ENCODE data around the gene RAD51B.
"Not testable (repeated sequence)": the region's sequence is repeated elsewhere in the genome, so short reads cannot be mapped to it uniquely, and the experiment has no call there.

RAD51B gene

GRCh38 chr14:67987606-67988005 is 168.0 kb downstream of the RAD51B start:
- DNase-seq, result no peak

DNA sequence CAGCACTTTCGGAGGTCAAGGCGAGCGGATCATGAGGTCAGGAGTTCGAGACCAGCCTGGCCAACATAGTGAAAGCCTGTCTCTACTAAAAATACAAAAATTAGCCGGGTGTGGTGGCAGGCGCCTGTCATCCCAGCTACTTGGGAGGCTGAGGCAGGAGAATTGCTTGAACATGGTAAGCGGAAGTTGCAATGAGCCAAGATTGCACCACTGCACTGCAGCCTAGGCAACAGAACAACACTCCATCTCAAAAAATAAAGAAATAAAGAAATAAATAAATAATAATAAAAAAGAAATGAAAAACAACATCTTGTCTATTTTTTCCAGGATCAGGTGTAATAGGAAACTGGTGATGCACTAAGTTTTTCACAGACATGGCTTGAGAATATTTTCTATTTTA is 168.6 kb downstream of the RAD51B start:
- DNase-seq, result not testable (repeated sequence)

- no peak for DNase-seq
These were observed 171.0 kb downstream of the RAD51B start for GRCh38 chr14:67990576-67990975.

GRCh38 chr14:67994531-67994930 is 175.0 kb downstream of the RAD51B start:
- DNase-seq, result no peak

GRCh38 chr14:67996235-67996634 is 176.7 kb downstream of the RAD51B start:
- no peak for DNase-seq

GRCh38 chr14:67998834-67999233 is 179.3 kb downstream of the RAD51B start:
- no peak for DNase-seq

DNA sequence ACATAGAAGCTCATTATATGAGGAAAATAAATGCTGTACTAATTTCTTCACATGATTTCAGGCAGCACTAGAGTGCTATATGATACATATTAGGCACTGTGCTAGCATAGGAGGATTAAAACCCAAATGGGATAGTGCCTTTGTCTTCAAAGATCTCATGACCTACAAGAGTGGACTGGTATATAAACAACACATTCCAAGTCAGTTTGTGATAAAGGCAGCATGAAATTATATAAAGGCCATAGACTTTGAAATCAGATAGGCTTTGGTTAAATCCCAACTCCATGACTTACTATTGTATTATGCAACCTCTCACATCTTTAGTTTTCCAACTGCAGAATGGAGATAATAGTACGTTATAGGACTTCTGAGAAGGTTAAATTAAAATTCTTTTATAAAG is 179.7 kb downstream of the RAD51B start:
- DNase-seq, result no peak

DNA sequence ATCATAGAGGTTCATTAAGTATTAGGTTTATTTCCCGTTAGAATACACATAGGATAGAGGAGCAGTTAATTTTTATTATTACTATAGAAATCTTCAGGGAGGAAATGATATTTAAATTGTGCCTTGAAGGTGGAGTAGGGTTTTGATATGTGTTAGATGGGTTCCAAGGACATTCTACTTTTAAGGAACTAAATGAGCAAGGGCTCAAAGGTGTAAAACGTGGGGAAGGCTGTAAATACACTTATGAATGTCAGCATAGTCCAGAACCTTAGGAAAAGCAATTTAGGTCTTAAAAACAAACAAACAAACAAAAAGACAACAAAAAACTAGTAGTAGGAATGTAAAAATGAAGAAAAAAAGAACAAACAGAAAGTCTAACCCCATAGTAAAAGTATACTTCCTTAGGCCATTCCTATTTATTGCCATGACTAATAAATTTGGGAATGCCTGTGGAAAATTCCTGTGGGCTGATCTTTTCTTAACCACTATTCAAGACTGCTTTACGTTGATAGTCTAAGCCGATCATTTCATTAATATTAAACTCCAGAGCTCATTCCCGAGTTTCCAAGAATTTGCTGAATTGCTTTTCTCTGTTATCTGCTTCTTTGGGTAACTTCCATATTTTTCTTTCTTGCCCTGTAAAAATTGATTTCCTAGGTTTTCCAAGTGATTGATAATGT is 180.3 kb downstream of the RAD51B start:
- no peak for DNase-seq

DNA sequence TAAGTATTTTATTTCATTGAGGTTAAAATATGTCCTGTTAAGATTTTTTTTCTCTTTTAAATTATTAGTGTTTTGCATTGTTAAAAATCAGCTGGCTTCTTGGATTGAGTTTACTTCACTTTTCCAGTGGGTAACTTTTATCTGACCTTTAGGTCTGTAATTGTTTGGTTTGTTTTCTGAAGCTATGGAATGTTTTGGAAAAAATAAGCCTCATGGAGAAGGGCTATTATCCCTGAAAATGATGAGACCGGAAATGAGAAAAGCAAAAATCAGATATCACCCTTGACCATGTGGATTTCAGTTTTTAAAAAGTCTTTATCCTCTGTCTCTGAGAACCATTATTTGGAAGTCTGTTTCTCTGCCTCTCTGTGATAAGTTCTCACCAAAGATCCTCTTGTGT is 180.9 kb downstream of the RAD51B start:
- no peak for DNase-seq

GRCh38 chr14:68008491-68008890 is 188.9 kb downstream of the RAD51B start:
- no peak for DNase-seq

DNA sequence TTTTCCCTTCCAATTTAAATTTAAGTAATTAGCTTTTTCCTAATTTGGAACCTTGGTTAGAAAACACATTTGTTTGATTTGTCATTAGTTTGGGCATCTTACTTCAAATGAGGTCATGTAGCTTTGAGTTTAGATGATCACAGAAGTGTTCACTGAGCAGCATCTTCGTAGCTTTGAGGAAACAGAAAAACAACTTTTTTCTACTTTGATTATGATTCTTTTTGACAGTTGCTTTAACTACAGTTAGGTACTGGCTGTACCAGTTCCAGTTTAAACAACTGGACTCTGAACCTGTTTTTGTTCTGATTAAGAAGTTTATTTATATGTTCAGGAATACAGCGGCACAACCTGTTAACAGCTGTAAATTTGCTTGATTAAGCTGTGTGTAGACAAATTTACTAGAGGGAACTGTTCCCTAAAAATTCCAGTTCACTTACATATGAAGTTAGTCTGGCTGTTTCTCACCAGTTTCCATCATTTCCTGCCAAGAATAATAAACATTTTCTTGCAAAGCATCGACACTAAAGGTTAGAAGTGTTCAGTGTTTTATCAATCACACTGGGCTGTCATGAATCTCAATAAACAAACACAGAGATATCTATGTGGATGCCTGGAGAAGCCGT is 191.9 kb downstream of the RAD51B start:
- no peak for DNase-seq

DNA sequence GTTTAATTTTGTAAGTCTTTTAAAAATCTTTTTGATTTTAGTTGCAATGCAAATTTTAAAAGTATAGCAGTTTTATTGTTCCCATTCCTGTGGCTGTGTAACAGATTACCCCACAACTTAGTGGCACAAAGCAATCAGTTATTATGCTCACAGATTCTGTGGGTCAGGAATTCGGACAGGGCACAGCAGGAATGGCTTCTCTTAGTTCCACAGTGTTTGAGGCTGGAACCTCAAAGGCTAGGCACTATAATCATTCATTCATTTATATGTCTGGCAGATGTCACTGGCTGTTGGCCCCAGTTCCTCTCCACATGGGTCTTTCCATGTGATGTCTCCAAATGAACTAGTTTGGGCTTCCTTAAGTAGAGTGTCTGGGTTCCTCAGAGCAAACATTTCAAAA is 193.3 kb downstream of the RAD51B start:
- DNase-seq, result no peak

- DNase-seq, result no peak
These were observed 193.7 kb downstream of the RAD51B start for GRCh38 chr14:68013326-68013725.

- DNase-seq, result no peak
These were observed 195.2 kb downstream of the RAD51B start for GRCh38 chr14:68014771-68015170.

- DNase-seq, result no peak
These were observed 196.0 kb downstream of the RAD51B start for GRCh38 chr14:68015356-68016254.

GRCh38 chr14:68016255-68016914 is 196.8 kb downstream of the RAD51B start:
- DNase-seq, result no peak

DNA sequence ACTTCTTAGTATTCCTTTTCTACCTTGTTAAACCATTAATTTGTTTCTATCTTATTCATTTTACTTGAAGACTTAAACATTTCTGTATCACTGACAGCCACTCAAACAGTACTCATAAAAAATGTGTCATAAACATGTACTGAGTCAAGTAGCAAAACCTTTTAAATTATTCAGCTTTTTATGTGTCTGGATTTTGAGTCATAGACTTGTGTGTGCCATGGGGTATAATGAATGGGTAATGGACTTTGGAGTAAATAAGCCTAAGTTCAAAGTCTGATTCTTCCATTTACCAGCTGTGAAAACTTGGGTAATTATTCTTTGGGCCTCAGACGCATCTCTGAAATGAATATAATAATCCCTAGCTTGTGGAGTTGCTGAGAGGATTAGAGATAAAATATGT is 199.0 kb downstream of the RAD51B start:
- no peak for DNase-seq

GRCh38 chr14:68020493-68020892 is 200.9 kb downstream of the RAD51B start:
- no peak for DNase-seq

DNA sequence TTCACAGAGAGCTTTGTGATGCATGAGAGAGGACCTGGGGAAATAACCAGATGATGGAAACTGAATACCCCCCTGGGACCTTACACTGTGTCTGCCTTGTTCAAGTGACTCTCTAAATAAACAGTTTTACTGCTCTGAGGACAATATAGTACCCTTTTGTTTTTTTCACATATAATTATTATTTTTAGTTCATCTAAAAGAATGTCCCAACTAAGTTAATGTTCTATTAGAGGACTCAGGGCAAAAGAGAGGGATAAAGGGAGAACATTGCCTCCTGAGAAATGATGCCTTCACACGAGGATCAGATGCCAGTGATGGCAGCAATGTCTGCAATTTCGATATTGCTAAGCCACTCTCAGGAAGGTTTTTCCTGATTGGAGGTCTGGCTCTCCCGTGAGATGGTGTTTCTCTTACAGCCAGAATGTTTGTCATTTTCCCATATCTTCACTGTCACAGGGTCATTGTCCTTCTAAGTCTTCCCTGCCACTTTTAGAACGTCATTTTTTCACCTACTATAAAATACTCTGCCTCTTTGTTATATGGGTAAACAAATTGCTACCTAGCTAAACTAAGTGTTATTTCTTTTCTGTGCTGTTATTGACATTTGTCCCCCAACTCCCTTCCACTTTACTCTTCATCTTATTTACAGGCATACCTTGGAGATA is 201.6 kb downstream of the RAD51B start:
- peak; percentile 88 for DNase-seq

DNA sequence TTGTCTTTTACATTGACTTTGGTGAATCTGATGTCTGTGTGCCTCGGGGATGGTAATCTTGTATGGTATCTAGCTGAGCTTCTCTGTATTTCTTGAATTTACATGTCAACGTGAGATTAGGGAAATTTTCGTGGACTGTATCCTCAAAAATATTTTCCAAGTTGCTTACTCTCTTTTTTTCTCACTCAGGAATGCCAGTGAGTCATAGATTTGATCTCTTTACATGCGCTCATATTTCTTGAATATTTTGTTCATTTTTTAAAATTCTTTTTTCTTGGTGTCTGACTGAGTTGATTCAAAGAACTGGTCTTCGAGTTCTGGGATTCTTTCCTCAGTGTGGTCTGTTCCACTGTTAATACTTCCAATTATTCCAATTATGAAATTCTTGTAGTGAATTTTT is 207.7 kb downstream of the RAD51B start:
- DNase-seq, result no peak

- DNase-seq, result no peak
These were observed 208.5 kb downstream of the RAD51B start for GRCh38 chr14:68028075-68028474.

DNA sequence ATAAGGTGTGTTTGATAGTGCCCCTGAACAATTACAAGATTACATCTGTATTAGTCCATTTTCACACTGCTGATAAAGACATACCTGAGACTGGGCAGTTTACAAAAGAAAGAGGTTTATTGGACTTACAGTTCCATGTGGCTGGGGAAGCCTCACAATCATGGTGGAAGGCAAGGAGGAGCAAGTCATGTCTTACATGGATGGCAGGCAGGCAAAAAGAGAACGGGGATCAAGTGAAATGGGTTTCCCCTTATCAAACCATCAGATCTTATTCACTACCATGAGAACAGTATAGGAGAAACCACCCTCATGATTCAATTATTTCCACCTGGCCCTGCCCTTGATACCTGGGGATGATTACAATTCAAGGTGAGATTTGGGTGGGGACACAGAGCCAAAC is 211.4 kb downstream of the RAD51B start:
- DNase-seq, result not testable (repeated sequence)

DNA sequence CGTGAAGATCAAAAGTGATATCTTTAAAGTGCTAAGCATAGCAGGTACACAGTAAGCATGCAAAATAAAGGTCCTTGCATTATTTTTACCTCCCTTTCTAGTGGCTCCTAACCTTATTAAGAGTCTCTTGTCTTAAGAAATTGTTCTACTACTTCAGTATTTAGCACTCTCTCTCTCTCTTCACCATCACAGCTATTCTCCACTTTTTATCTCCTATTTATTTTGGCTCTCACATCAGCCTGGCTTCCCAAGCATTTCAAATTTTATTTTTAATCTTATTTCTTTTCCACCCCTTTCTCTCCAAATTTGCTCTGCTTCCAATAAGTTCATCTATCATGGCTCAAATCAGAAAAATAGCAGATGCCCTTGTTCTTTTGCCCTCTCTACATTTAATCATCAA is 212.6 kb downstream of the RAD51B start:
- no peak for DNase-seq
